Muscle of back (tissue), 13 donors: Measurements from ENCODE around the gene TEX38. TPM values are rescaled to one million over a fixed set of nuclear protein-coding genes. Genes with fewer than 3 reads are reported as not detected.
"Not testable (repeated sequence)": the region's sequence is repeated elsewhere in the genome, so short reads cannot be mapped to it uniquely, and the experiment has no call there.

Source experiments
- DNase-seq, 3 donors: peaks; one replicate each; pipeline versions ENCODE4 v3.0.0 to v3.0.0-alpha.2; 2013
- long read RNA-seq, 9 donors: transcript quantifications; one replicate each; lab custom pipeline, GENCODE V29; 2026
- polyA plus RNA-seq, 10 donors: library from polyadenylated mRNA; unstranded; fragments of 120-200 nt; gene quantifications; one replicate each; pipeline ENCODE4 v1.2.1, GENCODE V29; 2013; ENCODE audit not compliant: insufficient read length in 10 of 10

TEX38 gene
- under 1 TPM in 4 of 10 donors, not detected in 6; 0.15 to 0.24 (median 0.21) TPM for polyA plus RNA-seq
- long read RNA-seq, donor 1: 0 reads
- long read RNA-seq, donor 2: 0 reads
- long read RNA-seq, donor 3: 0 reads
- long read RNA-seq, donor 4: 0 reads
- long read RNA-seq, donor 5: 0 reads
- long read RNA-seq, donor 6: 0 reads
- long read RNA-seq, donor 7: 0 reads
- long read RNA-seq, donor 8: 0 reads
- long read RNA-seq, donor 9: 0 reads

GRCh38 chr1:46671554-46671953 is at the start of gene TEX38:
Gene TEX38 (plus strand): TSS chr1:46671854. CDS start chr1:46671935, 81 bp downstream.
- DNase-seq: no peak

DNA sequence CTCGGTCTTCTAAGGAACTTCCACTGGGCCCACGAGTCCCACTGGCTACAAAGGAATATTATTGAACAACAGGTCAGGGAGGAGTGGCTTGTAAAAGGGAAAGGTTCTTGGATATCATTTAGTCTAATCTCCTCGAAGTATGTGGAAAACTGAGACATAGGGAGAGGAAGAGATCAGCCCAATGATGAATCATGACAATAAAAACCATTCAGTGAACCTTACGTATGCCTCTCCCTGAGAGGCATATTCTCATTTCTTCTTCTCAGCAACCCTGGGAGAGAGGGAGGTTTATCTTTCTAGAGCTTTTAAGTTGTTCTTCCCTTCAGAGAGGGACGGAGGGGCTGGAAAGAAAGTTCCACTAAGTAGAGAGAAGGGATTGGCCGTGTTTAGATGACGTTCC is 49.7 kb upstream of the TEX38 start:
- DNase-seq: no peak

DNA sequence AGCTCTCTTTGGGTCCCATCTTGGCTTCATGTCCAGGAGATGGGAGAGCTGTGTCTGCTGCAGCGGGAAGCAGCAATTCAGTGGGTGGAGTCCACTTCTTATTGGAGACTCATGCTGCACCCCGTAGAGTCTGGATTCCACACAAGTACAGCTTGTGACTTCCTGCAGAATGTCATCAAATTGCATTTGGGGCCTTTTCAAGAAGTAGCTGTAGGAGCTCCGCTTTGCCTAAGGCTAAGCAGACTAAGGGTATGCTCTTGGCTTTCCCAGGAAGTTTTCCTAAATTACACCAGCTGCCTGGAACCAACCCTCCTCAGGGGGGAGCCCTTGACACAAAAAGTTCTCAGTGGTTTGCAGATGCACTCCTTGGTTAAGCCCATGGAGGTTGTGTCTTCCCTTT is 49.3 kb upstream of the TEX38 start:
- DNase-seq: peak in 1 of 3 donors; percentile 45

DNA sequence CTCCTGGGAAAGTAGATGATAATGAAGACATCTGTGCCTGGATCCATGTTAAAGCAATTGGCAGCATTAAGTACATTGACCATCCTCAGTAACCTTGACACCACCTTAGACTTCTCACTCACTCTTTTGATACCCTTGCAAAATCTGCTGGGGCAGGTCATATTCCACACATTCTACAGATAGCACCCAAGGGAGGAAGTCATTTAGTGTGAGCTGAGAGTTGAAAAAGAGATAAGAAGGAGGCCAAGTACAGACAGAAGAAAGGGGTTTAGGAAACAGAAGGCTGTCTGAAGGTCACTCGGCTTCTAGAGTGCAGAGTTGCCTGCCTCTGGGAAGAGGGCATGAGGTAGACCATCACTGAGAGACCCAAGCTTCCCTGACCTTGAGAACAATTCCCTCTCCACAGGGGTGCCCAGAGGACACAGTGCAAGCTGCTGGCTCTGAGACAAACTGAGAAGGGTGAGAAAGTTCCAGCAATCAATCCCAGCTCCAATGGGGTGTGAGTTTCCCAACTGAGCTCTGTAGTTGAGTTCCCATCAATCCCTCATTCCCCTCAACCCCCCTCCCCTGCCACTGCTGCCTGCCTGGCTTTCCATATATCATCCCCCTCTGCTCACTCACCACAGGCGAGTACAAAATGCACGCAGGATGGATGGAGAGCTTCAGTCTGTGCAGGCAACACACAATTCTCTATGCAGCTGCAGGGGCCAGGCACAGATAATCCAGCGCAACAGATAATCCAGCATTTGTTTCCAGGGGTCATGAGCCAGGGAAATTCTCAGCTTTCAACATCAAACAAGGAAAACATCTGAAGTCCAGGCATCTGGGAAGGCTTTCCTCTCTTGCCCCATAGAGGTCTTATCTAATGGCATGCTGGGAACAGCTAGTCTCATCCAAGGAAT is 47.7 kb upstream of the TEX38 start:
- no peak for DNase-seq

- DNase-seq: no peak
These were observed 40.9 kb upstream of the TEX38 start for GRCh38 chr1:46630719-46631118.

GRCh38 chr1:46635205-46635604 is 36.4 kb upstream of the TEX38 start:
- DNase-seq: no peak

DNA sequence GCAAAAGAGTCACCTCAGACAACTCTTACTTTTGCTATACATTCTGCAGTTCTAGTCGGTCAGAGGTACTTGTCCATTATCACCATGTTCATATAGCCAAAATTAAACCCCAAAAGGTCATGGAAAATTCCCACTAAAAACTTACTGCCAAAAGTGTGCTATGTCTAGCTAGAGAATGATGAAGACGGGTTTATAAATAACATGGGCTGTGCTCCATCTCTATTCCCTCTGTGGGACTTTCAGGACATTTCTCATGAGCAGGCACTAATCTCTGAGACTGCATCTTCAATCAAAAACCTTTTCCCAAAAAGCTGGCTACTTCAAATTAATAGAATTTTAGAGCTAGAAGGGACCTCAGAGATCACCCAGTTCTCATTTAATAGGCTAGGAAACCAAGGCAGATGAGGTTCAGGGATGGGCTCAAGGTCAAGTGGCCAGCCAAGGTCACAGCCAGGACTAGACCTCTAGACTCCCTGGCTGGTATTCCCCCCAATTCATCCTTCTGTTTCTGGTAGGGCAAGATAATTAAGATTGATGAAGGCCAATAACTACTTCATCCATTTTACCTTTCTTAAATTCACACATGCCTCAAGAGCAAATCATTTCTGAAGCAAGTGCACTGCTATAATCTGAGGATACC is 34.1 kb upstream of the TEX38 start:
- peak in 1 of 3 donors; percentile 5 for DNase-seq

DNA sequence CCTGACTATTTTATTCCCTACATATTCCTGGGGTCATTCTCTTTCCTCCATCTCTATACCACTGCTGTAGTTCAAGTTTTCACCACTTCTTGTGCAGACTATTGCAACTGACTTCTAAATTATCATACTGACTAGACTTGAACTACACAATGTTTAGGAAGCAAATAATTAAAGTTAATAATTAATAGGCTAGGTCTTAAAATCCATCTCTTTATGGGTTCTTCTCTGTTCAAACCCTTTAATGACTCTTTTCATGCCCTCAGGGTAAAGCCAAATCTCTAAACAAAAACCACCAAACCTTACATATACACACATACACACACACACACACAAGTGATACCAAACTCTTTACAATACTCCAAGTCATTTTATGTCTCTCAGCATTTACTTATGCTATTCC is 32.7 kb upstream of the TEX38 start:
- no peak for DNase-seq

- no peak for DNase-seq
These were observed 32.1 kb upstream of the TEX38 start for GRCh38 chr1:46639547-46639946.

DNA sequence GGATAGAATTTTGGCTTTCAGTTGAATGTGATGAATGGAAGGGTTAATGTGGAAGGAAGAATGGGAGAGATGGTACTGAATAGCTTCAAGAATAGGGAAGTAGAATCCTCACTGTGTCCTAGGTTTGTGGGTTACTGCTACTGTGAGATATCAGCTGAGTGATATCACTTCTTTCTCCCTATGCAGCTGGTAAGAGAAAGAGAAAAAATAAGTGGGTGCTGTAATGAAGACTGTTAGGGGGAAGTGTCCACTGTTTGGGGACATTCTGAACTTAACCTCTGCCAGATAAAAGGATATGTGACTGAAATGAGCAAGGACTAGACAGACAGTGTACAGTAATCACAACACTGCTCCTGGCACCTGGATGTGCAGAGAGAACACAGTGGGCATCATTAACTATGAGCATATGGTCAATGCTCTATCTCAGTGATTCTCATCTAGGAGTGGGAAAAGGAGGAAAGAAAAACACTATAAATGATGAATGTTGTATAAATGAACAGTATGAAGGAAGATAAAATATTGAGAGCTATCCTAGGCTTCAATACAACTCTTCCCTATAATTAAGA is 29.5 kb upstream of the TEX38 start:
- no peak for DNase-seq

- DNase-seq: peak in 1 of 3 donors; percentile 54
These were observed 28.3 kb upstream of the TEX38 start for GRCh38 chr1:46643368-46643775.

DNA sequence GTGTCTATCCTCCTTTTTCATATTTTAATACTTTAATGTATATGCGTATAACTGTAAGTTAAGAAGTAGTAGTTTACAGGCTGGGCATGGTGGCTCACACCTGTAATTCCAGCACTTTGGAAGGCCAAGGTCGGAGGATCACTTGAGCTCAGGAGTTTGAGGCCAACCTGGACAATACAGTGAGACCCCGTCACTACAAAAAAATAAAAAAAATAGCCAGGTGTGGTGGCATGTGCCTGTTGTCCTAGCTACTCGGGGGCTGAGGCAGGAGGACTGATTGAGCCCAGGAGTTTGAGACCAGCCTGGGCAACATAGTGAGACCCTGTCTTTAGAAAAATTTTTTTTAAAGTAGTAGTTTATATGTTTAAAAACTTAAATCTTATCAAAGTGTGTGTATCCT is 25.8 kb upstream of the TEX38 start:
- DNase-seq: no peak

DNA sequence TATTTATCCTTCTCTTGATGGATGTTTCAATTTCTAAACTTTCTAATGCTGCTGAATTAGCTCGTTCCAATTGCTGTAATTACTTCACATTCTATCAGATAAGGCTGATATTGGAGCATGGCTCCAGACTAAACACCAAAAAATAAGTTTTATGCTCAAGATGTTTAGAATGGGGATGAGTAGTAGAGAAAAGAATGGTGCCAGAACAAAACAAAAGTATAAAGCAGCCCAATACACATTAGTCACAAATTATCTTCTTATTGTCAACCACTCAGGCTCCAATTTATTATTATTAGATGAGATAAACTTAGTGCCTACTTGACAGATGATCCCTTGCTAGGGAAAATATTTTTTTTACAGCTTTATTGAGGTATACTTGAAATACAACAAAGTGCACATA is 25.3 kb upstream of the TEX38 start:
- no peak for DNase-seq

DNA sequence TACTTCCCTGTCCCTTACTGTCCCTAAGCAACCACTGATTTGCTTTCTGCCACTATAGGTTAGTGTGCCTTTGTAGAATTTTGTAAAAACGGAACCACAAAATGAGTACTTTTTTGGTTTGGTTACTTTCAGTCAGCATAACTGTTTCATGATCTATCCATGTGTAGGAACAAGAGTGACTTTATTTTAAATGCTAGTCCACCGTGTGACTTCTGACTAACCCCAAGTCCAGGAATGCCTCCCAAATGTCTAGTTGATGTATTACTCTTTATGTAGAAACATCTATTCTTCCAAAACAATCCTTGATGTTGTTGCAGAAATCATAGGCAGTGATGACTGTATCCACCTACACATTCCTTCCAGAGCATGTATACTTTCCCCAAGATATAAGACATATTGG is 24.8 kb upstream of the TEX38 start:
- DNase-seq: no peak

DNA sequence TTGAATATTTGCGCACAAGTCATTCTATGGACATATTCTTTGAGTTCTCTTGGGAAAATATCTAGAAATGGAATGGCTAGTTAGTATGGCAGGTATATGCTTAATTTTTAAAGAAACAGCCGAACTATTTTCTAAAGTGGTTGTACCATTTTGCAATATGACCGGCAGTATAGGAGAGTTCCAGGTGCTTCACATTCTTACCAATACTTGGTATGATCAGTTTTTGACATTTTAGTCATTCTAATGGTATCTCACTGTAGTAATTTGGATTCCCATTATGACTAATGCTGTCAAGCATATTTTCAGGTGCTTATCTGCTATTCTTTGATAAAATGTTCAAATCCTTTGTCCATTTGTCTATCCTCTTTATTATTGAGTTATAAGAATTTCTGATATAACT is 24.0 kb upstream of the TEX38 start:
- no peak for DNase-seq

- no peak for DNase-seq
These were observed 21.9 kb upstream of the TEX38 start for GRCh38 chr1:46649764-46650163.

GRCh38 chr1:46650491-46650890 is 21.2 kb upstream of the TEX38 start:
- no peak for DNase-seq

GRCh38 chr1:46651152-46651551 is 20.5 kb upstream of the TEX38 start:
- not testable (repeated sequence) for DNase-seq

GRCh38 chr1:46652321-46653100 is 19.1 kb upstream of the TEX38 start:
- DNase-seq: no peak

DNA sequence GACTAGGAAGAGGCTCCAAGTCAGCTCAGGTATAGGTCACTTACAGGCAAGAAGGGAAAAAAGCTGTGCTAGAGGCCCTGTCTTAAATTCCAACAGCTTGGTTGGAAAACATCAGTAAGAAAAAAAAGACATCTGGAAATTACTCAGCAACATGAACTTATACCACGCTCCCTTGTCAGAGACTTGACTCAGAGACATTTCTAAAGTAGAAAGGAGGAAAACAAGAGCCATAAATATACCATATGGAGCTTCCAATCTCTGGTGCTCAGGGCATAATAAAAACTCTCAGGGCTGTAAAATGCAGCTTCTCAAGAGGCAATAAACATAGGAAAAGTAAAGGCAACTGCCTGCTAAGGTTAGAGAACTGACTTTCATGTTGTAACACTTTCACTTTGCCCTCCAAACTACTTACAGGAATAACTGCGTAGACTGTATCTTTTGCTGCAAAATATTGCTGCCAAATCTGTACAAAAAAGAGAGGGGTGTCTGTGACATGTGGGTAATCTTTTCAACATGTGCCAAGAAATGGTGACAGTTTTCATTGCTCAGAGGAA is 18.2 kb upstream of the TEX38 start:
- no peak for DNase-seq

GRCh38 chr1:46654012-46654411 is 17.6 kb upstream of the TEX38 start:
- no peak for DNase-seq
